ELR (cell line): Measurements from ENCODE around the gene RNF208.

Experiments
- DNase-seq: peaks from one replicate; pipeline ENCODE4 v3.0.0-alpha.2; 2015; ENCODE audit warnings: low read depth

Gene RNF208

GRCh38 chr9:137214620-137215019, 7.4 kb downstream of the RNF208 start:
- DNase-seq = no peak

DNA sequence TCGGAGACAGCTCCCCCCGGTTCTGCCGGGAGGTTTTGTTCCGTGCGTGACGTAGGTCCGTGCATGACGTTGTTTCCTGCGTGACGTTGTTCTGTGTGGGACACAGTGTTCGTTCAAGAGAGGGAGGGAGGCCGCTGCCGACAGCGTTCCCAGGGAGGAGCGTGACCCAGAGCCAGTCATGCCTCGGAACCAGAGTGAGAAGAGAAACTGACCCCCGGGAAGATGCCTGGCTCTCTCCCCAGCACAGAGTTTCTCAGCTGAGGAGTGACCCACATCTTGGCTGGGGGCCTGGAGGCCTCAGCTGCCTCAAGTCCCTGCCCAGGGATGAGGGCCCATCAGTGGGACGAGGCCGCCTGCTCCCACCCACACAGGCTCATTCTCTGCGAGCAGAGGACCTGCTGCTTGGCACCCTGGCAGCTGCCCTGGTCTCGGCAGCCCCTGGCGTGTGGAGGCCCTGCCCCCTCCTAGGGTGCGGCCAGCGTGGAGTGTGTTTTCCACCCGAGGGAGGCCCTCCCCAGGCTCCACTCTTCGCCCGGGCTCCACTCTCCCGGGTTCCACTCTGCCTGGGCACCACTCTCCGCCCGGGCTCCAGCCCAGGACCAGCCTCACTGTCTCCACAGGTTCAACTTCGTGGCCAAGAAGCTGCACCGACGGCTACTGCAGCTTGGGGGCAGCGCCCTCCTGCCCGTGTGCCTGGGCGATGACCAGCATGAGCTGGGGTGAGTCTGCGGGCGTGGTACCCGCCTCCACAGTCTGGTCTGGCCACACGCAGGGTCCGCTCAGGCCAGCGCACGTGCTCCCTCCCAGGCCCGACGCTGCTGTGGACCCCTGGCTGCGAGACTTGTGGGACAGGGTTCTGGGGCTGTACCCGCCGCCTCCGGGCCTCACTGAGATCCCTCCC, 8.6 kb downstream of the RNF208 start:
- peak; percentile 28 for DNase-seq

DNA sequence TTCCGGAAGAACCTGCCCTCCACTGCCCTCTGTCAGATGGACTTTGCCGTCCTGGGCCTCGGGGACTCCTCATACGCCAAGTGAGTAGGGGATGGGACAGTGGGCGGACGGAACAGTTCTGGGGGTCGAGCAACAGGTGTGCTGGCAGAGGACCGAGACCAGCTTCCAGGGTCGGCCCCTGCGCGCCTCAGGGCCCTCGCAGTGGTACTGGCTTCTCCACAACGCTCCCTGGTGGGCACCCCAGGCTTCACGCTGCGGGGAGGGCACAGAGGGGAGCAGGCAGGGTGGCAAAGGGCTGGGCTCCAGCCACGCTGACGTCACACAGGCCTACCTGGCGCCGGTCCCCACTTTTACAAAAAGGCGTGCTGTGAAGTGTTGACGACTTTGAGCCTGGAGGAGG, 9.5 kb downstream of the RNF208 start:
- DNase-seq = no peak

- DNase-seq = no peak
Observed at GRCh38 chr9:137211532-137211931, 10.5 kb downstream of the RNF208 start.

GRCh38 chr9:137206602-137207001, 15.4 kb downstream of the RNF208 start:
- DNase-seq = no peak

DNA sequence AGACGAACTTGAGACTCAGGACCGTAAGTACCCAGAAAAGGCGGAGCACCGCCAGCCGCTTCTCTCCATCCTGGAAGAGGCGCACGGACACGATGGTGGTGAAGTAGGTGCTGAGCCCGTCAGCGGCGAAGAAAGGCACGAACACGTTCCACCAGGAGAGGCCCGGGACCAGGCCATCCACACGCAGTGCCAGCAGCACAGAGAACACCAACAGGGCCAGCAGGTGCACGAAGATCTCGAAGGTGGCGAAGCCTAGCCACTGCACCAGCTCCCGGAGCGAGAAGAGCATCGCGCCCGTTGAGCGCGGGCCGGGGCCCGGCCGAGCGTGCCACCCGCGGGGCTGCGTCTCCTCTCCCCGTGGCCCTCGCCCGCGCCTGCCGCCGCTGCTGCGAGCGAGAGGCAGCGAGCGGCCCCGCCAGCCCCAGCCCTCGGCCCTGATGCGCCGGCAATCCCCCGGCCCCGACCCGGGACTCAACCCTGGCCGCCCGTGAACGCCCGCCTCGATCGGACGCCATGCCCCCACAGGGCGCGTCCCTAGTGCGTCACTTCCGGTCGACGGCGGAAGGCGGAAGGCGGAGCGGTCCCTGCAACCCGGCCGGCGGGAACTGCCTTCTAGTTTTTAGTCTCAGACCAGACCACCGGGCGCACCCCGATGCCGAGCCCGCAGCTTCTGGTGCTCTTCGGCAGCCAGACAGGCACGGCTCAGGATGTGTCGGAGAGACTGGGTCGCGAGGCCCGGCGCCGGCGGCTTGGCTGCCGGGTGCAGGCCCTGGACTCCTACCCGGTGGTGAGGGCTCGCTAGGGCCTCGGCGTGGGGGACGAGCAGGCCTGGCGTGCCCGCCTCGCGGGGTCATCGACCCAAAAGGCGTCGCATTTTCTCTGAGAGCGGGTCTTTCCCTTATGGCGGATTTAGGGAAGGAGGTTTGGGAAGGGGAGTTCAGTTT, 16.6 kb downstream of the RNF208 start, which contains the start of the genes NDOR1 and TMEM203:
Gene NDOR1, plus strand, starts transcription at position 575 of the 944 bp plus-strand sequence. Its CDS starts 78 bp downstream, at position 653.
Gene TMEM203, minus strand, starts transcription at position 523 of the 944 bp plus-strand sequence. Its CDS starts 234 bp downstream, at position 289.
- DNase-seq = peak; percentile 89

- no peak for DNase-seq
Observed at GRCh38 chr9:137204731-137205125, 17.3 kb downstream of the RNF208 start.

GRCh38 chr9:137202966-137203365, 19.1 kb downstream of the RNF208 start:
- no peak for DNase-seq

GRCh38 chr9:137201205-137201868, 20.7 kb downstream of the RNF208 start:
- no peak for DNase-seq

- peak; percentile 100 for DNase-seq
Observed at GRCh38 chr9:137200311-137201204, 21.5 kb downstream of the RNF208 start, which contains the start of gene TPRN. TSS of gene TPRN (minus strand) at chr9:137200741. CDS start at chr9:137200711, 30 bp downstream.

DNA sequence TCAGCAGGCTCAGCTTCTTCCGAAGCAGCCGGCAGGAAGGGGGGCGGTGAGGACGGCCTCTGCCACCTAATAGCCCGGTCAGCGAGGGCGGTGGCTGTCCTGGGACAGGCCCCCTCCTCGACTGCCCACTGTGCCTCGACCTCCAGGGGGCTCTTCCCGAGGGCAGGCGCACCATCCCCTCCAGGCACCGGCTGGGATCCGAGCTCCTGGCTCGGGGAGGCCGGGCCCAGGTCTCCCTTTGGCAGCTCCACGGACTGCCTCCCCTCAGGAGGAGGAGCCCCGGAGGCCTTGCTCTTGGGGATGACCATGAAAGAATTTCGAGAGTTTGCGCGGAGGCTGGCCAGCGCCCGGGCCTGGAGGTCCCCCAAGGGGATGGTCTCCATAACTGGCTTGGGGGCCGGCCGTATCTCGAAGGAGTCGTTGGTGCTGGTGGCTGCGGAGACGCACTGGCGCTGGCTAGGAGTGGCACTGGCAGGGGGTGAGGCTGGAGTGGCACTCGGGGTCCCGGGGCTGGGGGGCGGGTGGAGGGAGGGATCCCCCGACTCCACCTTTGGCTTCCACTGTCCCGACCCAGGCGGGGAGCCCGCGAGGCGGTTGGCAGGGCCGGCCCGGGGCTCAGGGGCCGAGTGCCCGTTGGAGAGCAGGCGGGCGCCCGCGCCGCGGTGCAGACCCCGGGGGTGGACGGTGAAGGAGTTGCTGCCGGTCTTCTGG, 22.5 kb downstream of the RNF208 start:
- DNase-seq = peak; percentile 40

DNA sequence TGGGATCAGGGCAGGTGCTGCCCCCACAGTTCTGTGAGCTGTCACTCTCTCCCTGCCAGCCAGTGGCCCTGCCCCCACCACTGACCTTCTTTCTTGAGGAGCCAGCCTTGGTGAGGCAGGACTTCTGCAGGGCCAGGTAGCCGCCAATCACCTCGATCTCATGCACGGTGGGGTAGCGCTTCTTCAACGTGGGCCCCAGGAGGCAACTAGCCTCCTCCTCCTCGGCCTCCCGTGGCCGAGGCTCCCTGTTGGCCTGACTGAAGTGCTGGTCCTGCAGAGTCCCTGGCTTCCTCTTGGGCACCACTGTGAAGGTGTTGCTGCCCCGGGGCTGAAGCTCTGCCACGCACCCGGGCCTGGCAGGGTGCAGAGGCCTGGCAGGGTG, 23.1 kb downstream of the RNF208 start:
- no peak for DNase-seq

DNA sequence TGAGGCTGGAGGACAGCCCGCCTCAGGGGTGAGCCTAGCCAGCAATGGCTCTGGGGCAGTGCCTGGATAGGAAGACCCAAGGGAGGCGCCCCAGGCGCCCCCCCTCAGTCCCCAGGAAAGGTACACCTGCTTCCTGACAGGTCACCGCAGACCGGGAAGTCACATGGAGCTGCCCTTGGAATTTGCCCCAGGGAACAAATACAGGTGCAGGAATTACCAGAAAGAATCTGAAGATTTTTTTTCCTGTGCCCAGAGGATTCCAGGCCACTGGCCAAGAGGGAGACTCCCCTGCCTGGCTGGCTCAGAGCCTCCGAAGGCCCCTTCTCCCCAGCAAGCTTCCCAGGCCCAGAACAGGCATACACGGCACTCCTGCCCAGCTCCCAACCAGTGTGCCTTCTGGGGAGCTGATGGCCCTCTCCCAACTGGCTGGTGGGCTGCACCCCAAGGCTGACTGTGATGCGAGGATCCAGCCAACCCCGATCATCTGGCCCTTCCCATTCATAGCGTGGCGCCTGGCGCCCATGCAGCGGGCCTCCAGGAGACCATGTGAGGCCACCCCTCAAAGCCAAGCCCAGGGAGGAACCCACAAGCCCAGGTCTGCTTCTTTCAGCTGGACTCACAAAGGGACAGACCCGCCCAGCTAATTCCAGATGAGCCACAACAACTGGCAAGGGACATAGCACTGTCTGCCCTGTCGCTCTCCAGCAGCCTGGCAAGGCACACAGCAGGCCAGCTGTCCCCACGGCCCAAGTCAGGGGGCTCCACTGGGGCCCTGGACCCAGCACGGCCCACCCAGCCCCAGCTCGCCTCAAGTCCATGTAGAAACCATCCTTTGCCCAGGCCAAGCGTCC, 23.8 kb downstream of the RNF208 start:
- no peak for DNase-seq

DNA sequence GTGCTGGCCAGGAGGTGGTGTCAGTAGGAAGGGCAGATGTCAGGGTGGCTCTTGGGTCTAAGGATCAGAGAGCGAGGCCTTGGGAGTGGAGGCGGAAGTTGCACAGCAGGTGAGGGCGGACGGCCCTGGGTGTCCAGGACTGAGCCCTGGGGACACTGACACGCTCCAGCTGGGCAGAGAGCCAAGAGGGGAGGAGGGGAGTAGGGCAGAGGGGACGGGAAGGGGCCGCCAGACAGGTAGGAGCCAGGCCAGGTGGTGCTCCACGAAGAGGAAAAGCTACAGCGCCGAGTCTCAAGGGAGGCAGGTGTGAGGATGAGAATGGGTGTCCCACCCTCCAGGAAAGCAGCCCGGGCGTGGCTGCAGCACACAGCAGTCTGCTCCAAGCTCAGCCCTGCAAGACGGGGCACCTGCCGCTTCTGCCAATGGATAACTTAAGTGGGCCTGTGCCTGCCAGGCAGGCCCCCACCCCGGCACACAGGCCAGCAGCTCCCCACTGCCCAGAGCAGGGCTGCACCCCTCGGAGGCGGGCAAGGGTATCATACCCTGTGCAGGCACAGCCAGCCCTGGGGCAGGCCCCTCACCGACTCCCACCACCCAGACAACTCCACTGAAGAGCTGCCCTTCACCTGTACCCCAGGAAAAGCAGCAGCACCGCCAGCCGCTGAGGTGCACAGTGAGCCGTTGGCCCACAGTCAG, 26.4 kb downstream of the RNF208 start:
- no peak for DNase-seq

- no peak for DNase-seq
Observed at GRCh38 chr9:137194909-137195308, 27.1 kb downstream of the RNF208 start.

DNA sequence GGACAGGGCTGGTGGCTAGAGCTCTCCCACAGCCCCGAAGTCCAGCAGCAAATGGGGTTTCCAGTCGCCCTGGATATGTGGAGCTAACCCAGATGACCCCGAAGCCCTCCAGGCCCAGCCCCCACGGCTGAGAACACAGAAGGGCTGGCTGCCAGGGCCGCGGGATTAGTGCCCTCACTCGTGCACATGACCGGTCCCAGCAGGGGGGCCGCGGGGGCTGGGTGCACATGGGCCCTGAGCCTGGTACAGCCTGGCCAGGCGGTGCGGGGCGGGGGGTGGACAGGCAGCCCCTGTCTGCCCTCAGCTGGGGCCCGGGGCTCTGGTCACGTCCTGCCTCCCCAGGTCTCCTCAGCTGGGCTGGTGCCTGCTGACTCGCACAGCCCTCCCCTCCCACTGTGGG, 27.7 kb downstream of the RNF208 start:
- DNase-seq = no peak

- no peak for DNase-seq
Observed at GRCh38 chr9:137193771-137194170, 28.3 kb downstream of the RNF208 start.

GRCh38 chr9:137192859-137193258, 29.2 kb downstream of the RNF208 start:
- no peak for DNase-seq

DNA sequence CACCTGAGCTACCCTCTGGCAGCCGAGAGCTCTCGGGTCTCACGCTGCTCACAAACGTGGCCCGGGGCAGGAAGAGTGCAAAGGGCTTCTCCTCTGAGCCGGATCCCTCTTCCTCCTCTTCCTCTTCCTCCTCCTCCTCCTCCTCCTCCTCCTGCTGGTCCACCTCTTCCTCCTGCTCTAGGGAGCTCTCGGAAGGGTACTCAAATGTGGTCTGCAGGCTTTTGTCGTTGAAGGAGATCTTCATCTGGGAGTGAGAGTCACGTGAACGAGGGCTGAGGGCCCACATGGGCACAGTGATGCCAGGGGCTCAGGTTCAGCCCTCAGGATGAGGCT, 29.6 kb downstream of the RNF208 start:
- no peak for DNase-seq
